Hematopoietic multipotent progenitor cell treated with erythropoietin and hydrocortisone succinate and interleukin-3 and kit ligand, for 4 days (in vitro differentiated cells): ENCODE results near the gene CORO2A.
"Not testable (repeated sequence)": the region's sequence is repeated elsewhere in the genome, so short reads cannot be mapped to it uniquely, and the experiment has no call there.

Experiments
- DNase-seq: peaks from one replicate; pipeline ENCODE4 v3.0.0-alpha.2; 2015

Gene CORO2A

DNA sequence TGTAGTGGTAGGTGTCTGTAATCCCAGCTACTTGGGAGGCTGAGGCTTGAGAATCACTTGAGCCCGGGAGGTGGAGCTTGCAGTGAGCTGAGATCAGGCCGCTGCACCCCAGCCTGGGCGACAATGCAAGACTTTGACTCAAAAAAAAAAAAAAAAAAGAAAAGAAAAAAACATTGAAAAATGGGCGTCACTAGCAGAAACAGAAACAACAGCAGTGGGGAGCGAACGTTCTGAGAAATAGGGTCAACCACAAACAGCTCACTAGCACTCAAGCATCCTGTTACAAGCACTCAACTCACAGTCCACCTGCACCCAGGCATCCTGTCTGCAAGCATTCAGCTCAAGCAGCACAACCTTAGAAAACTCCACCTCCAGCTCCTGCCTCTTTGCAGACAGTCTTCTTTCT is 90.6 kb downstream of the CORO2A start:
- DNase-seq = peak; percentile 88

DNA sequence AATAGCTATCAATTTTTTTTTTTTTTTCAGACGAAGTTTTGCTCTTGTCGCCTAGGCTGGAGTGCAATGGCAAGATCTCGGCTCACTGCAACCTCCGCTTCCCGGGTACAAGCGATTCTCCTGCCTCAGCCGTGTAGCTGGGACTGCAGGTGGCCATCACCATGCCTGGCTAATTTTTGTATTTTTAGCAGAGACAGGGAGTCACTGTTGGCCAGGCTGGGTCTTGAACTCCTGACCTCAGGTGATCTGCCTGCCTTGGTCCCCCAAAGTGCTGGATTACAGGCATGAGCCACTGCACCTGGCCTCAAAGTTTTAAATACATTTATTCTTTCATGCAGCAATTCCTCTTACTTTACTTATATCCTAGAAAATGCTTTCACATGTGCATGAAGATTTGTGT is 91.0 kb downstream of the CORO2A start:
- DNase-seq = no peak

DNA sequence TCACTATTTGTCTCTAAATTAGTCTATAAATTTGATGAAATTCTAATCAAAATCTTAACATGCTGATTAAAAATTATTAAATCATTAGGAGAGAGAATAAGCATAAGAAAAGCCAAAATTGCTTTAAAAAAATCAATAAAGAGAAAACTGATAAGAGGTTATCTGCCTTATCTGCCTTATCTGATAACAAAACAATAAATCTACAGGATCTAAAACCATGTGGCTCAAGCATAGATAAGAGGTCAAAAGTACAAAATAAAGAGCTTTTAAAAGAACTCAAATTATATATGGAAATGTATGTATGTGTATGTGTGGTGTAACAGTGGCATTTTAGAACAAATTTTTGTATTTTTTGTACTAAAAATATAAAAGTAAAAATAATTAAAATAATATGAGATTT is 92.0 kb downstream of the CORO2A start:
- DNase-seq = no peak

DNA sequence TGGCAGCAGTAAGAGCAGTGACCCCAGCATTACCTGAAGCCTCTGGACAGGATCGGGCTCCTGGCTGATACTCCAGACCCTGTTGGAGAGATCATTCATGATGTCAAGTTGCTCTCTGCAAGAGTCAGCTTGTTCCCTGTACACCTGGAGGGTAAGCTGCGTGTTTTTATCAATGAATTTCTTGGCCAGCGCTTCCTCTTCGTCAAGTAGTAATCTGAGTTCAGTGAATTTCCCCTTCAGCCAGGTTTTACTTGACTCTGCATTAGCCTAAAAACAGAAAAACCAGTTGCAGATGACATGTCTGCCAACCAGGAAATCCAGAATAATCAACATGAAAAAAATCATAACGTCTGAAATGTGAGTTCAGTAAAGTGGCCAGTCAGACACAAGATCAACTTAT is 92.5 kb downstream of the CORO2A start:
- DNase-seq = no peak

DNA sequence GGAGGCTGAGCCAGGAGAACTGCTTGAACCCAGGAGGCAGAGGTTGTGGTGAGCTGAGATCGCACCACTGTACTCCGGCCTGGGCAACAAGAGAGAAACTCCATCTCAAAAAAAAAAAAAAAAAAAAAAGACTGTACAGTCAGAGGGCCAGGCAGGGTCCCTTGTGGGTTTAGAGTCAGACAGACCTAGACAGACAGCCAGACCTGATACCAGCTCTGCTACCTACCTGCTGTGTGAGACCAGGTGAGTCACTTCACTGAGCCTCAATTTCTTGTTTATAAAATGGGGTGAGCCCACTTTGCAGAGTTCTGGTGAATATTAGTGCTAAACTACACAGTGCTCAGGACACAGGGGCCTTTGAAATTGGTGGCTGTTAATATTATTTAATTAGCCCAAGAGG is 93.1 kb downstream of the CORO2A start:
- DNase-seq = no peak

DNA sequence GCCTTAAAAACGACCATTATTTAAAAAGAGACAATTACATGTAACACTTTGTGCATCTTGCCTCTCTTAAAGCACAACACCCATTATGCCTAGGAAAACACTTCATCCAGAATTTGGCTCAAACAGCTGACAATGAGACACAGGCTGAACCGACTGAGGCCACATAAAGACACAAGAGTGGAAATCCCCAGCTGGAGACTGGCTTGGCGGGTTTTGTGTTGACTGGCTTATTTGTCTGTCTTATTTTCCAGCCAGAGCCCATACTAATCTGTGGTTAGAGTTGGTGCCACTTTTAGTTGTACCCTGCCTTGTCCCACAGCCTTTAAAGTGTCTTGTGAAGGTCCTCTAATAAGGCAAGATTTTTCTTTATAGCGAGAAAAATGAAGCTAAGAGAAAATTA is 94.6 kb downstream of the CORO2A start:
- DNase-seq = no peak

DNA sequence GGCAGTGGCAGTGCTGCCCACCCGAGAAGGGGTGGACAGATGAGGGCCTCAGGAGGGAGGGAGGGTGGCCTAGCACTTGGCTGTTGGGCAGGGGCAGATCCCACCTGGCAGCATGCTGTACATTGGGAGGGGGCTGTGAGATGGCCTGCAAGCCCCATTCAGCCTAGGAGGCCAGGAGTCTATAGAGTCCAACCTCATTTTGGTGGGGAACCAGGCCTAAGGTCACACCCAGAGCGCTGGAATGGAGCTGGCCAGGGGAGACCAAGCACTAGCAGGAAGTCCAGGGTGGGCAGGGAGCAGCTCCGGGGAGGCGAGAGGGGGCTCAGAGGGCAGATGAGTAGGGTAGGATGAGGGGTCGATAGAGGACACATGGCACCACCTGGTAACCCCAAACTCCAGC is 96.3 kb downstream of the CORO2A start:
- no peak for DNase-seq

DNA sequence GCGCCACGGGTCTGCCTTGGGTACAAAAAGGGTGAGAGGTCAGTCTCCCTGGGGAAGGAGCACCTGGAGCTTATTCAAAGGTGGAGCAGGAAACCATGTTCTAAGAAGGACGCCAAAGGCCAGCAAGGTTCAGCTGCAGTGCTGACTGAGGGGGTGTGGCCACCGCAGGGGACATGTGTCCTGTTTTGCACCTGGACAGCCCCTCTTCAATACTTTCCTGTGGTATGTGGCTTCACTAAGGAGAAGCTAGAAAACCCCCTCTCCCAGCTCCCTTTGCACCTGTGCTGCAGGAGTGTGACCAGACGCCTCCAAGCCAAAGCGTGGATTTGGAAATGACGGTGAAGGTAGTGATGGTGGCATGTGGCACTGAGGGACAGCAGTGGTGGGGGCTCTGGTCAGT is 97.0 kb downstream of the CORO2A start:
- no peak for DNase-seq

DNA sequence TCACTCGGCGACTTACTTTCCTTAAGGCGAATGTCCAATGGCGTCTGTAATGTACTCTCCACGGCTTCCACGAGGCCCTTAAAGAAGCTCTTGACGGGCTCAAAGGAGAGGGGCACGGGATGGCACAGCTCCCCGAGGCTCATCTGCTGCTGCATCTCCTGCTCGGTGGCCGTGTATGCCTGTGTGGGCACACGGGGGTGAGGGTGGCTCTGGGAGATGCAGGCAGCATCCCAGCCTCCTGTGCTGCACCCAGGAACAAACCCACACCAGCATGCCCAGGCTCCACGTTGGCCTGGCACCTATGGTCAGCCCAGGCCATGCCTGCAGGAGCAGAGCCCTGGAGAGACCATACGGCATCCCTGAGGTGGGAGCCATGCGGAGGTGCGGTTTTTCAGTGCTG is 97.6 kb downstream of the CORO2A start:
- DNase-seq = no peak

DNA sequence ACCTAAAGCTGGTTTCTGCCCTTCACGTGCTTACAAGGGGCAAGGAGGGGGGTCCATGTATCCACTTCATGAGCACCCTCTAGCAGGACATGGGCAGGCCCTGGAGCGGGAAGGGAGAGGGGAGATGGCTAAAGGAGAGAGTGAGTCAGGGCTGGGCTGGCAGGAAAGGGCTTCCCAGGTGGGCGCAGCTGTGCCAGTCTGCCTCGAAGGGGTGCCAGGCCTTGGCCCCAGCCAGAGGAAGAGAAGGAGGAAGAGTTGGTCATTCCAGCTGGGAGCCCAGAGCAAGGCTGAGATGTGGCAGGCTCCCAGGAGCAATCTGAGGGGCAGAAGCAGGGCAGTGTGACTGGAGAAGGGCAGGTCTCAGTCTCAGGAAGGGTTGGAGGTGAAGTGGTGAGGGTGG is 98.1 kb downstream of the CORO2A start:
- DNase-seq = no peak

DNA sequence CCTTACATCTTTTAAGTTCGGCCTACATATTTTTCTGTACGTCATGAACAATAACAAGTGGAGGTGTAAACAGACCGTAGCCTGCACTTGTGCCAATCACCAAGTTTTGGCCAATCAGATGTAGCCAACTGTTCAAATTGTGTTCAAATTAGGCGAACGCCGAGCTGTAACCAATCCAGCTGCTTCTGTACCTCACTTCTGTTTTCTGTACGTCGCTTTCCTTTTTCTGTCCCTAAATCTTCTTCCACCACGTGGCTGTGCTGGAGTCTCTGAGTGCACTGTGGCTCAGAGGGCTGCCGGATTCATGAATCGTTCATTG is 99.9 kb downstream of the CORO2A start:
- no peak for DNase-seq

DNA sequence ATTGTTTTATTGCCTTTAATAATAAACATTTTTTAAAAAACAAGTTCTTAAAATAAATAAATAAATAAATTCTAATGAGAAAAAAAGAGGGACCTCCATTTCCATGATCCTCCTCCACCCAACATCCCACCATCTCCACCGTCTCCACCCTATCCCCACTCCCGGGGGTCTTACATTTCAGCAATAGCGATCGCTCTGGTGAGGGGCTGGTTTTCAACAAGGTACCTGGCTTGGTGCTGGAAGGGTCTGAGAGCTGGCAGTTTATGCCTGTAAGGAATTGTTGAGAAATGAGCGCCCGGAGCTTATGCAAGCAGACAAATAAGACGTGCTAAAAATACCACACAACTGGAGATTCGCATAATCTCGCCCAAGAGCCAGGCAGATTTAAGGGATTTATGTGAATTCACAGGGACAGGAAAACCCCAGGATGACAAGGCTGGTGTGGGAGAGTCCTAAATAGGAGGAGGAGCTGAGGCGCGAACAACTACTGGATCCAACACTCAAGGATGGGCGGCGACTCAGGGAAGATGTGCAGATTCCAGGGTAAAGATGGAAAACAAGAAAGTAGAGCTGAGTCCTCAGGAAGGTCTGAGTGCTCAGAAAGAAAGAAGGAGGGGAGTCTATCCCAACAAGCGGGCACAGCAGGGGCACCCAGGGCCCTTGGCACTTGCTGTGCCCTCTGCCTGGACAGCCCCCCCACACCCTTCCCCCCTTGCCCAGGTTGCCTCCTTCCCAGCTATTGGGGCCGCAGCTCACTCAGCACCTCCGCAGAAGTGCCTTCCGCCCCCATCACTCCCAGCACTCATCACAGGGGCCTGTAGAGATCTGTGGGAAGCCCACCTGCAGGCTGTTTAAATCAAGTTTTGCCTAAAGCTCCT is 100.5 kb downstream of the CORO2A start:
- DNase-seq = no peak

DNA sequence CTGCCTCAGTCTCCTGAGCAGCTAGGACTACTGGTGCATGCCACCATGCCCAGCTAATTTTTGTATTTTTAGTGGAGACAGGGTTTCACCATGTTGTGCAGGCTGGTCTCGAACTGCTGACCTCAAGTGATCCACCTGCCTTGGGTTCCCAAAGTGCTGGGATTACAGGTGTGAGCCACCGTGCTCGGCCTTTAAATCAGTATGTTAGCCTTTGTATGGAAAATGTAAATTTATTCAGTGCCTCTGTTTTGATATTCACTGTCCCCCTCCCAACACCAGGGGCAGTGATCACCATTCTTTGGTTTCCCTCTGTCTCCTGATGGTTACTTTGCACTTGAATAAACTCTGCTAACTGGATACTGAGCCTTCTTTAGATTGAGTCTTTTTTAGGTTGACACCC is 101.8 kb downstream of the CORO2A start:
- DNase-seq = not testable (repeated sequence)

DNA sequence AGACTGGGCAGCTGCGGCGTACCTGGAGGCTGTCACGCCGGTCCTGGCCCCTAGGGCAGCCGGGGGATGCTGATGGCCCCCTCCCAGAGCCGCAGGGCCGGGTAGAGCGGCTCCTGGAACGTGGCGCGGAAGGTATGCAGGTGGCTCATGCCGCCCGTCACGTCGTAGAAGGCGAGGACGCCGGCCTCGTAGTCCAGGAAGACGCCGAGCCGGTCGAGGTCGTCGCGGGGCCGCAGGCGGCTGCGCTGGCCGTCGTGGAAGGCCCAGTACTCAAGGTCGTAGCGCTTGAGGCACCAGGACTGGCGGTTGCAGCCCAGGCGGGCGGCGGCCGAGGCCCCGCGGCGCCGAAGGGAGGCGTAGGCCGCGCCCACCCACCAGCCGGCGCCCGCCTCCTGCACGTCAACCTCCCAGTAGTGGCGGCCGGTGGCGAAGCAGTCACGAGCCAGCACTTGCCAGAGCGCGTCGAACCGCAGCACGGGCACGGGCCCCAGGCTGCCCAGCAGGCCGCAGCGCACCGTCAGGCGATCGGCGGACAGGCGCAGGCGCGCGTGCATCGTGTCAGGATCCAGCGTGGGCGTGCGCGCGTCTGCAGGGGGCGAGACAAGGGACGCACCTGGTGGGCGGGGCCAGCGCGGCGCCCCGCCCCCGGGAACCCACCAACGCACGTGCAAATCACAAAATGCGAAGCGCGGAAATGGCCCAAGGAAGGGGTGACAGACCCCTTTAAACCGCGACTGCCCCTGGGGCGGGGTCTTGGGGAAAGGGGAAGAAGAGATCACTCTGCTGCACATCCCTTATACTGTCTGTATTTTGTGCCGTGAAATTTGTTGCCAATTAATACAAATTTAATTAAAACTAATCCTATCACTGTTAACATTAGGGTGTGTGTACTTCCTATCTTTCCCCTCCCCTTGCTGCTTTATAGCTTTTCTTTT is 104.8 kb downstream of the CORO2A start:
- peak; percentile 83 for DNase-seq

DNA sequence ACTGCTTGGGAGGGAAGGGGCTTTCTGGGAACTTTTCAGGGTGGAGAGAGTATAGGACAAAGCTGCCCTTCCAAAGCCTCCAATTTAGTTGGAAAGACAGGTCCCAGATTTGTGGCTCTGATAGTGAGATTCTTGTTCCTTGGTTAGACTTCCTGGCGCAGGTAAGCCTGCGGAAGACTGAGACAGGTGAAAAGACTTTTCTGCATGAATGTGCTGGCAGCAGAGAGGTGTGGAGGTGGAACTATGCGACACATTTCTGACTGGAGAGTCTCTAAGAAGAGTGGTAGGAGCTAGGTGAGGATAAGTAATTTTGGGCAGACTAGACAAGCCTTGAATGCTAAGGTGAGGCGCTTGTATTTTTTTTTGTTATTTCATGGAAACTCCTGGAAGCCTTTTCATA is 106.0 kb downstream of the CORO2A start:
- no peak for DNase-seq

DNA sequence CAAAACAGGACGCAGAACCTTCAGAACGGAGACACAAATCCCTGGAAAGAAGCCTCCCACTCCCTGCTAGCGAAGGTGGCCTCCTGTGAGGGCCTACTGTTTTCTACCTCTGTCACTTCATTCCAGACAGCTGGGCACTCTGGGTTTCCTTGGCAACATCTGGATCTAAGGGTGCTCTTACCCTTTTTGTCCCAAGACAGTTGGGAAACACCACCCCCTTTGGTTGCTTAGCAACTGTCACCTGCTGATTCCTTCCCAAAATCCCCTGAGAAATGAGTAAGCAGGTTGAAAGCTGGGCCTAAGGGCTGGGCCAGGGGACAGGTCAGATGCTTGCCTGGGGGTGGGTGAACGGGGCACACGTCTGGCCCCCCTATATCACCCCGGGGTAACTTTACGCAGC is 106.5 kb downstream of the CORO2A start:
- no peak for DNase-seq

DNA sequence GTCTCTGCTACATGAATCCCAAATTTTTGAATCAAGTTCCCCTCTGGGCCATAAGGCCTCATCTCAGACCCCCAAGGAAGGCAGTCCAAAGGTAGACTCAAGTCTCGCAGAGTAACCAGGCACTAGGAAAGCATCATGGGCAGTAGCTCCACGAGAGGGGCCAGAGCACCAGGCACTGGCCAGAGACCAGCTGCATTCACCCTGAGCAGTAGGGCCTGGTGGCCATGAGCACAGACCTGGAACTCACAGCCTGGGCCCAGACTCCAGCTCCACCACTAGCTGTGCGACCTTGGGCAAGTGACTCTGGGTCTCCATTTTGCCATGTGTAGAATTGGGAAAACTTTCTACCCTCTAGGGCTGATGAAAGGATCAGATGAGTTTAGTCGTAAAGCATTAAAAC is 107.4 kb downstream of the CORO2A start:
- DNase-seq = no peak

DNA sequence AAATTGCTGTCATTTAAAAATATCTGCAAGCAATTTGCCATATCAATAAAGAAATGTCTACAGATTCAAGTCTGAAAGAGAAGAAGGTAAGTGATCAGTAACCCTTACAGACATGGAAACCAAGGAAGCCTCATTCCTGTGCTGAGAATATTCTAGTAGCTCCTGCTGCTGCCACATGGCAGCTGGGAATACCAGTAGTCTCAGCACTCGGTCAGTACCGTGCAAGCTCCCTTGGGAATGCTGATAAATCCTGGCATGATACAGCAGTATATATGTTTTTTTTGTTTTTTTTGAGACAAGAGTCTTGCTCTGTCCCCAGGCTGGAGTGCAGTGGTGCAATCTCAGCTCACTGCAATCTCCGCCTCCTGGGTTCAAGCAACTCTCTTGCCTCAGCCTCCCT is 108.0 kb downstream of the CORO2A start:
- no peak for DNase-seq

DNA sequence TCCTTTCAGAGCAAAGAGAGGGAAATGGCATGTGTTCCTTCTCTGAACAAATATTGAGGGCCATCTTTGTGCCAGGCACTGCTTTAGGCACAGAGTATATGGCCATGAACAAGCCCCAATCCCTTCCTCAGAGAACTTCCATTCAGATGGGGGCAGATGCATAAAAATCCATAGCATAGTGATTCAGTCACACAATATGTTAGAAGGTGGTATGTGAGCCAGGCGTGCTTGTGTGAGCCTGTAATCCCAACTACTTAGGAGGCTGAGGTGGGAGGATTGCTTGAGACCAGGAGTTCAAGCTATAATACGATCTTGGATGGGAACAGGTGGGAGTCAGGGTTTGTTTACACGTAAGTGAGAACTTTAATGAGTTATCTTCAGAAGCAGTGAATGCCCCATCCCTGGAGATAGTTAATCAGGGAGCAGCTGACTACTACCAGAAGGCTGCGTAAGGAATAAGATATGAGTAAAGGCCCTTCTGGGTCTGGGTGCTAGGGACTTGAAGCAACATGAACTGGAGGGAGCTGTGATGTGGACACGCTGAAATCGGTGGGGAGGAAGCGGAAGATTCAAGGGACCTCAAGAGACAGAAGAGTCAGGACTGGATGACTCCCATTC is 108.8 kb downstream of the CORO2A start:
- no peak for DNase-seq

DNA sequence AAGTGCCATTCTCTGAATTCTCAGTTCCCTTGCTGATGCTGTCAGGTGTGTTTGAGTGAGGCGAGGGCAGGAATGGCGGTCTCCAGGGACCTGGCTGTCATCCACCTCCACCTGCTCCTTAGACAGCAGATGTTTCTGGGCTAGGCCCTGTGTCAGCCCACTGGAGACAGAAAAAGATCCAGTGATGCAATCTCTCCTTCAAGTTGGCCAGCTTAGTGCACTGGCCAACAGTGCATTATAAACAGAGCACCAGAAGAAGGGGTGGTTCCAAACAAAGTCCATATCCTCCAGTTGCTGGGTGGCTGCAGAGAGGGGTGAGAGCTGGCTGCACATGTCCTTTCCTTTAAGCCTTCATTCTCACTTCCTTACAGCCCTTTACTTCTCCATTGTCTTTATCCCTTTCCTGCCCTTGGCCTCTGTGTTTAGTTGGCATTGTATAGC is 109.4 kb downstream of the CORO2A start:
- DNase-seq = no peak

DNA sequence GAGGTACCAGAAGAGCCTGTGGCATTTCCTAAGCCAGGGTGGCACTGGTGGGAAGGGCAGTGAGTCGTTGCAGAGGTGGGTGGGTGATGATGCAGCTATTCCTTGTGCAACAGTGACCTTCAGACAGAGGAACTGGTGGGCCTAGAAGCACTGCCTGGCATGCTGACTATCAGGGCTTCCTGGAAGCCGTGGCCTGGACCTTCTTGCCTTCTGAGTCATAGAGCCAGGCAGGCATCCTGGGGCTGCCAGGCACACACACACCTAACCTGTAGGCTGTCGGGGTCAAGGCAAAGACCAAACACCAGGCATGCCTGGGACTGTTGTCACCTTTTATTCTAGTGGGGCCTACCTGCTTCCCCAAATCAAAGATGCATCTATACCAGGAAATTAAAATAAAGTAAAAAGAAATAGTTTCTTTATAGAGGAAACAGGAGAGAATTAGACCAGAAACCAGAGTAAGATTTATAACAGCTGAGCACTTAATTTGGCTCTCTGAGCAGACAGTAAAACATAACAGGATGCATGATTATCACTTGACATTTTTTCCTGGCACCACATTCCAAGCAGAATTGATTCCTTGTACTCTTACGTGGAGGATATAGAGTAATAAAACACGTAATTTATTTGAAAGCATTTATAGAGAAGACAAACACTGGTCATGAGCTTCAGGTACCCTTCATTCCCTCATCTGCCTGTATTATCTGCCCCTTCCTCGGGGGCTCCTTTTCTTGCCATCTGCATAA is 110.8 kb downstream of the CORO2A start:
- DNase-seq = no peak

DNA sequence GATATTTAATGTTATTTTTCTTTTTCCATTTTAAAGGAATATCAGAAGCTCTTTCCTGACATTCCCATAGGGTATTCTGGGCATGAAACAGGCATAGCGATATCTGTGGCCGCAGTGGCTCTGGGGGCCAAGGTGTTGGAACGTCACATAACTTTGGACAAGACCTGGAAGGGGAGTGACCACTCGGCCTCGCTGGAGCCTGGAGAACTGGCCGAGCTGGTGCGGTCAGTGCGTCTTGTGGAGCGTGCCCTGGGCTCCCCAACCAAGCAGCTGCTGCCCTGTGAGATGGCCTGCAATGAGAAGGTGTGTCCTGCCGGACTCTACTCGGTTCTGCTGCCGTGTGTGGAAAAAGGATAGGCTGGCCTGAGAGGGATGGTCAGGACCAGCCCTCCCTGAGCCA is 111.7 kb downstream of the CORO2A start:
- DNase-seq = no peak

DNA sequence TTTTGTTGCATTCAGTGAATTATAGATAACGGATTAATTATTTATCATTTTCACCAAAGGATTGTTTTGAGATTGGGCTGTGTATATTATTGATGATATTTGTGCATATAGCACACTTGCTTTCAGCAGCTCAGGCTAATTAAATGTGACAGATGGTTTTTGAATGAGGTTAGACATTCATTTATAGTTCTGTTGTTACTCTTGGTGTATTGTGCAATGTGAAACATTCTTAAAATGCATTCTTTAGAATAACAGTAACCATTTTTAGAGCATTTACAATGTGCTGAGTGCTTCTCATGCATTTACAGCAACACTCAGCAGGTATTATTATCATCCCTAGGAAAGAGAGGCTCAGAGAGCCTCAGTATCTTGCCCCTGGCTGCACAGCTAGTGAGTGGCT is 112.1 kb downstream of the CORO2A start:
- no peak for DNase-seq
